ENCODE data around the gene SLC39A3.

SLC39A3 gene, protein sequence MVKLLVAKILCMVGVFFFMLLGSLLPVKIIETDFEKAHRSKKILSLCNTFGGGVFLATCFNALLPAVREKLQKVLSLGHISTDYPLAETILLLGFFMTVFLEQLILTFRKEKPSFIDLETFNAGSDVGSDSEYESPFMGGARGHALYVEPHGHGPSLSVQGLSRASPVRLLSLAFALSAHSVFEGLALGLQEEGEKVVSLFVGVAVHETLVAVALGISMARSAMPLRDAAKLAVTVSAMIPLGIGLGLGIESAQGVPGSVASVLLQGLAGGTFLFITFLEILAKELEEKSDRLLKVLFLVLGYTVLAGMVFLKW

DNA sequence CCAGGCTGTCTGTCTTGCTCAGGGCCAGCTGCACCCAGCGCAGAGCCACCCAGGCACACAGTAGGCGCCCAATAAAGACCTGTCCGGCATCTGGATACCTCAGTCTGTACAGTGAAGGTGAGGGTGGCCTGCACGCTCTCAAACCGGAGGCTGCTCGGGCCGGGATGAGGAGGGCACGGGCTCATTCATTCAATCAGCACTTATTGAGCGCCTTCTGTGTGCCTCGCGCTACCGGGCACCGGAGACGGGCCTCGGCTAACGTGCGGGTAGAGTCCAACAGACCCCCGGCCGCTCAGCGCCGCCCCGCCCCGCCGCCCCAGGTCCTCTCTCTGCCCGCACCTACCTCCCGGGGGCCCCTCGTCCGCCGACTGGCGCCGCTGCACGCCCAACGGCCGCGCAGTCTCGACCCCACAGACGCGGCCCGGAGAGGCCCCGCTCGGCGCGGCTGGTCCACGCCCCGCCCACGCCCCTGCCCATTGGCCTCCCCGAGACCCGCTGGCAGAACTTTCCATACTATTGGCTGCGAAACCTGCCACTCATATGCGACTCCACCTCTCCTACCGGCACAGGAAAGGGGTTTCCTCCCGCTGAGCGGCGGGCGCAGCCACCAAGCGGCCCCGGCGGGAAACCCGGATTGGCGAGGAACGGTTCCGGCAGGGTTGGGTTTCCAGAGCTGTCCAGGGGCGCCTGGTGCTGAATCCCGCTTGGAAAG is at the start of gene SLC39A3:
SLC39A3 (minus strand) TSS at position 416 of the 712 bp plus-strand sequence. CDS start 2,760 bp downstream, outside the sequence.
- peak; percentile 89 for DNase-seq (ENCODE audit: low read depth)

DNA sequence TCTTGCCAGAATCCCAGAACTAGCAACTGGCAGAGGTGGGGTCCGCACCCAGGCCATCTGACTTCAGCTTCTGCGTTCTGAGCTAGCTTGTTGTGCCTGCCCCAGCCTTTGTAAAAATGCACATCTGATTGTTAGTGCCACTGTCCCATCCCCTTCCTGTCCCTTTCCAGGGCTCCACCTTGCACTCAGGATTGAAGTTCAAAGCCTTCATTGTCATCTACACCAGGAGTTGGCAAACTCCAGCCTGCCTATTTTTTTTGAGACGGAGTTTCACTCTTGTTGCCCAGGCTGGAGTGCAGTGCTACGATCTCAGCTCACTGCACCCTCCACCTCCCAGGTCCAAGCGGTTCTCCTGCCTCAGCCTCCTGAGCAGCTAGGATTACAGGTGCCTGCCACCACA is 48.4 kb upstream of the SLC39A3 start:
- DNase-seq (ENCODE audit: low read depth), result no peak

DNA sequence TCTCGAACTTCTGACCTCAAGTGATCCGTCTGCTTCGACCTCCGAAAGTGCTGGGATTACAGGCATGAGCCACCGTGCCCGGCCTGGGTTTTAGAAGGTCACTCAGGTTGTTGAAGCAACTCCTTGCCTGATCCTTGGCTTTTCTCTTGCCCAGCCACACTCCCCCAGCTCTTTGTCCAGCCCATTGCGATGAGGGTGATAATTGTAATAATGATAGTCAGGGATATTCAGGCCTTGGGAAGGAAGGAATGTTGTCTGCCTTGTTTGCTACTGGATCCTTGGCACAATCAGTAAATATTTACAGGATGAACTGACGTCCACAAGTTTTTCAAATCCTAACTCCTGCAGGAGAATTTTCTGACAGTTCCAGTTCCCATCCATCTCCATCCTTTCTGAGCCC is 47.3 kb upstream of the SLC39A3 start:
- no peak for DNase-seq (ENCODE audit: low read depth)

DNA sequence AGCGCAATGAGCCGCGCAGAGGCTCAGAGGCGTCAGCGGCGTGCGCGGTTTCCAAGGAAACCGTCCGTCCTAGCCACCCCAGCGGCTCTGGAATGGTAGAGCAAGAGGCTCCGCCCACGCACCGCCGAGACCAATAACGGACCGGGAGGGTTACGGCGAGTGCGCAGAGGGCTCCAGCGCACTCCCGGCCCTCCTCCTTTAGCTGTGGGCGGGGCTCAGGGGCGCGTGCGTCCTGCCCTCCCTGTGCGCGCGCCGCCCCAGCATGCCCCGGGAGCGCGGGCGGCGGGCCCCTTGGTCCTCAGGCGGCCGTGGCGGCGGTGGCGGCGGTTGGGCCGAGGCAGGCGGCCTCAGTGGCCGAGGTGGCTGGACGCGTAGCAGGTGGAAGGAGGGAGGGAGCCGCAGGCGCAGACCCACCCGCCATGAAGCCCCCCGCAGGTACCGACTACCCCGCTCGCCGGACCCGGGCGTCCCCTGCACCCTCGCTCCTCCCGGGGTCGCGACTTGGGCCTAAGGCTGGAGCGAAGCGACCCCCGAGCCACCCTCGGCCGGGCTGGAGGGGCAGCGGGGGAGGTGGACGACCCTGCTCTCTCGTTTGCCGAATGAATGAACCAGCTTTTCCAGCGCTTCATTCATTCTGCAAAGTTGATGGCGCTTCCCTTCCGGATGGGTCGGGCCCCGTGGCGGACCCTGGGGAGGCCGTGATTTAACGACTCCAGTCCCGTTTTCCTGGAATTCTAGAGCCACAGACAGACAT is 45.6 kb upstream of the SLC39A3 start, which contains the start of gene THOP1:
THOP1 (plus strand) TSS at position 260 of the 754 bp plus-strand sequence; CDS start at position 420, 160 bp downstream.
- peak; percentile 91 for DNase-seq (ENCODE audit: low read depth)

DNA sequence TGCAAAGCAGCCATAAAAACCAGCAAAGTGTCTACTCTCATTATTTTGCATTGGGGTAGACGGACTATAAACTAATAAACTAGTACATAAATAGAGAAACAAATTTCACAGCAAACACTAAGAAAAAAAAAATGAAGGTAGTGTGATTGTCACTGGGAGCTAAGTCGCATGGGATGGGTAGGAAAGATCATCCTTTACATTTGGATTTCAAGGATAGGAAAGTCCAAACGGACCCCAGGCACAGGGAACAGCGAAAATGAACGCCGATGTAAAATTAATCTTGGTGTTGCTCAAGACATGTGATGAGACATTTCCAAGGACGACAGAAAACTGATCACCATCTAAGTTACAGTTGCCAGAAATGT is 43.9 kb upstream of the SLC39A3 start:
- DNase-seq (ENCODE audit: low read depth), result no peak

DNA sequence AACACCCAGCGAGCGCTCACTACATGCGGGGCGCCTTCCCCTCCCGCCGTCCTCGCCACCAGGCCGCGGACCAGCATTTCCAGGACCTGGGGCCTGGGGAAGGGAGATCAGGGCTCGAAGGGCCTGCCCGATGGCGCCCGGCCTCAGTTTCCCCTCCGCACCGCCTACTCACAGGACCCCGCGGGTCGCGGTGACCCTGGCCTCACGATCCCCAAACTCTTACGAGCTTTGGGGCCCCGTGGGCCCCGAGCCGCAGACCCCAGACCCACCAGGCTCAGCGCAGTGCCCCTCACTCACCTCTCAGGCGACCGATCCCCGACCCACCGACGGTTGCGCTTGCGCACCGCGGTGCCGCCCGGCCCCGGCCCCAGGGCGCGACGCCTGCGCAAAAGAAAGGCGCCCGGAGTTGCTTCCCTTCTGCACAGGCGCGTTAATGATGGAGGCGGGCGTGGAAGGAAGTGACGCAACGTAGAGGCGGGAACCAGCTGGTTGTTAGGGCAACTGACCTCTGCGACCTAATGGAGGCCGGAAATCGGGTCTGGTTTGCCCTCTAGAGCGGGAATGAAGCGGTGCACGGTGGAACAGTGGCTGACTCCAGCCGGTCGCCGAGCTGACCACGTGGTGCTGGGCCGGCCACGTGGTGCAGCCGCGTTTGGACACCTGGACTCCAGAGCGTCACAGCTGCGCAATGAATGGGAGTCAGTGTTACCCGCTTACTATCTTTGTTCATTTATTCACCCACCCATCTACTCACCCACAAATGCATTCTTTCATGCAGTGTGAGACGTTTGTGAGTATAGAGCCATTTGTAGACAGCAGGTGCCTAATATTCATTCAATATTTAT is 43.3 kb upstream of the SLC39A3 start, which contains the start of gene SGTA:
SGTA (minus strand) TSS at position 338 of the 845 bp plus-strand sequence. CDS start 14,205 bp downstream, outside the sequence.
- DNase-seq (ENCODE audit: low read depth), result peak; percentile 97

DNA sequence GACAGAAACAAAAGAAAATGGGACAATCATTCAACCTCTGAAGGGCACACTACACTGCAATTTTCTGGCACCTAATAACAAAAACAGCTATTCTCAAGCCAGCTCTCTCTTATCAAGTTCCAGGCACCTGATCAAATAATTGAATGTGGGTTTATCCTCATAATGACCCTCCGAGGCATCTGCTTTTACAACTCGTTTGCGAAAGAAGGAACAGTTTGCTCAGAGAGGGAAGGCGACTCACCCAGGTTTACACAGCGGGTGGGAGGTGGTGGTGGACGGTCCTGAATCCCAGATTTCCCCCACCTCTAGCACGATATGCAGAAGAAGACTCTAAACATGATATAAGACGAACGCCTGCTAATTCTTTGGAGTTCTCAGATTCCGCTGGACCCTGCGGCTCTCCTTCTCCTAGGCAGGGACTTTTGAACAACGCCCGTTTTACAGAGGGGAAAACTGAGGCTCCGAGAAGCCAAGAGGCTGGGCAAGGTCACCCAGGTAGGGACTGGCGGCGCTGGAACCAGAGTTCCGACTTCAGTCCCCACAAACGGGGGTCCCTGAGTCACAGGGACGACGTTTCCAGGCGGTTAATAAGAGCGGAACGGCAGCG is 42.6 kb upstream of the SLC39A3 start:
- no peak for DNase-seq (ENCODE audit: low read depth)

DNA sequence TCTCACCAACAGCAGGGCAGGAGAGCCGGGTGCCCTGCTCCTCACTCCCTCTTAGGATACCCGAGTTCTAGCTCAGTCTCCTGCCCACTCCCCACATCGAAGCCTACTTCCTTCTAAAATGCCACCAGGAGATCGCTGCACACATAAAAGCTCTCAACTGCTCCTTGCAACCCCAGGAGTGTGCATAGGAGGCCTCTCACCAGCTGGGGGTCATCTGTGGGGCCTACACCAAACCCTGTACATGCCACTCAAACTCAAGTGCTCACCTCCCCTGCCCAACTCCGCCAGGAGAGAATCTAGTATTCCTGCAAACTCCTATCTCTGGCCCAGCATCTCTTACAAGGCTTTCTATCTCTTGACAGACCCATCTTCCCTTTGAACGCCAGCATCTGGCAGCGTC is 40.5 kb upstream of the SLC39A3 start:
- no peak for DNase-seq (ENCODE audit: low read depth)

DNA sequence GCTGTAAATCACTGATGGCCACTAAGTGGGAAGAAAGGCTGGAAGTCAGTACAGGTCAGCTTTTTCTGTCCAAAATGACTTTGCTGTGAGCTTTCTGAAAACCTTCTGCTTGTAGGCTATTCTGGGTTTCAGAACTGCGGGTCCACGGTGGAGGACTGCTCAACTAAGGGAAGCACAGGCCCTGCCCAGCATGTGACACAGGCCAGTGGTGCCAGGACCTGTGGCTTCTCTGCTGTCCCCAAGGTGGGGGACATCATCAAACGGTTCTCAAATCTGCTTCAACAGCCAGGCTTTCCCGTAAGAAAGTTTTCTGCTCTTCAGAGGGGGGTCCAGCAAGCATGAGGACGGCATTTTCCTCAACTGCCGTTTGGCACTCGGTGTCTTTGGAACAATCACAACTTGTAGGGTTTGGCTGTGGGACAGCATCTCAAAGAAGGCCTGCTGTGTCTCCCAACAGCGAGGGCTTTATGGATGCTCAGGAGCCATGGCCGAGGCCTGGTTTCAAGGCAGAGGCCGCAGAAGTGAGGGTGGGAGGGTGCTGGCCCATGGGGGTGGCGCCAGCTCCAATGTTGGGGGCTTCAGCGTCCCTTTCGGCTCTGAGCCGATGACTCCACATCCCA is 39.4 kb upstream of the SLC39A3 start:
- DNase-seq (ENCODE audit: low read depth), result no peak

DNA sequence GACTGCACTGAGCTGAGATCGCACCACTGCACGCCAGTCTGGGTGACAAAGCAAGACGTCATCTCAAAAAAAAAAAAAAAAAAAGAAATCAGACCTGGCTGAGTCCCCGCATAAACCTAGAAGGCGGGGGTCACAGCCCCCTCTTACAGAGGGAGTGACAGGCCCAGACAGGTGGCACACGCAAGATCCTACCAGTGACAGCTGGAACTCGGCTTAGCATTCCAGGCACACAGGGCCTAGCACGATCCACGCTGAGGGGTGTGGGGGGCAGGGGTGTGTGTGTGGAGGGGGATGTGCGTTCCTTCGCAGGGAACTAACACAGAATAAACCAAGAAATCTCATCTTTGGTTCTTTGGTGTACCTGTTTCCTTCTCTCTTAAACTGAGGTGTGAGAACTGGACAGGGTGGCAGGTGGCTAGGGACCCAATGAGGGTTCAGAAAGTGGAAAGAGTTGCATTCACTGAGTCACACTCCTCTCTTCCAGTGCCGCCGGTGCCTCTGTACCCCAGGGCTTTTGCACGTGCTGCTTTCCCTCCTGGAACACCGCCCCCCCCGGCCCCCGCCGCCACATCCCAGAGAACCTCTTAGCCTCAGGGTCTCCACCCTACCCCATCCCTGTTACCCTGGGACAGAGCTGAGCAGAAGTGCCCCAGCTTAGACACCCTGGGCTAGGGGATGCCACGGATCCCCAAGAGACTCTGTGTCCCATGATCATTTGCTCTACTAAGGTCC is 38.3 kb upstream of the SLC39A3 start:
- DNase-seq (ENCODE audit: low read depth), result no peak

DNA sequence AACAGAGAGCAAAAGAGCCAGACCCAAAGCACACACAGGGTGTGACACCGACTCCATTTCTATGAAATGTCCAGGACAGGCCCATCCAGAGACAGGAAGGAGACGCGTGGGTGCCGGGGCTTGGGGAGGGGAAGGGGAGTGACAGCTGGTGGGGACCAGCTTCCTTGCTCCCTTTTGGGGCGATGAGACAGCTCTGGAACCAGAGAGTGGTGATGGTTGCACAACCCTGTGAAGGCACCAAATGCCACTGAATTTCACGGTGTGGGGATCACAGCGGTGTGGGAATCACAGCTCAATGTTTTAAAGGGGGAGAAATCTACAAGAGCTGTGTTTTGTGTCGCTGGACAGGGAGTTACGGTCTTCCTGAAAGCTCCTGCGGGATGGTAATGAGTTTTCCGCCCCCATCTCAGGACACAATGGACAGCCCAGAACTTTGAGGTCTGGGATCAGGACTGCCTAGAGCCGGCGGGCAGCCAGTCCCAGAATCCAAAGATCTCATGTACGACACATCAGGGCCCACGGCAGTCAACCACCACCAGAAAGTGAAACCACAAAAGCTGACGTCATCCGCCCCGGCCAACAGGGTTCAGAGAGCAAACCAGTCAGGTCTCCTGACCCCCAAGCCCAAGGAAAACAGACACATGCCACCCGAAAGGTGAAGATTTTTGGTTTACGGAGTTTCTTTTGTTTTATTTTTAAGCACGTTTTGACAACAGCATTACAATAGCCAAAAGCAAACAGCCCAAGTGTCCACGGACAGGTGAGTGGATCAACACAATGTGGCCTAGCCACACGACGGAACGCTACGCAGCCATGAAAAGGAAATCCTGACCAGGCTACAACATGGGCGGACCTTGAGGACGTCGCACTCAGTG is 36.0 kb upstream of the SLC39A3 start:
- DNase-seq (ENCODE audit: low read depth), result no peak

DNA sequence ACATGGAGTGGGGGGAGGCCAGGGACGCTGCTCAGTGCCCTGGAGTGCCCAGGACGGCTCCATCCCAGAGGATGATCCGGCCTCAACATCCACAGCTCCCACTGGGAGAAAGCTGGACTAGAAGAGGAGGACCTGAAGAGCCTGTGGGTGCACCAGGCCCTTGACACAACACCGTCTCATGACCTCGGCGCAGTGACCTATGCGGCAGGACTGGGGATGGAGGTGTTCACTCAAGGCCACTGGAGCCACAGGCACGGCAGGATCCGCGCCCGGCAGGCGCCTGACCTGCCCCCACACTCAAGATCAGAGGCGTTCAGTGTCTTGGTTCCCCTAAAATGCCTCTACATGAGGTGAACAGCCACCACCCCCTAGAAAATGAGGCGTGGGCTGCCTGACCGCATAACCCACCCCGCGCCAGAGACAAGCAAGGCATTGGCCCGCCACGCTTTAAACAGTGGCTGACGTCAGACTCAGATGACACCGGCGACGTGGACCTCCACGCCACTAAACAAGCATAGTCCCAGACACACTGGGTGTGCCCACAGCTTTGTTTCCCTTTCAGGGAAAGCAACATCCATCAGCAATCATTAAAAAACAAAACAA is 35.2 kb upstream of the SLC39A3 start:
- DNase-seq (ENCODE audit: low read depth), result no peak

DNA sequence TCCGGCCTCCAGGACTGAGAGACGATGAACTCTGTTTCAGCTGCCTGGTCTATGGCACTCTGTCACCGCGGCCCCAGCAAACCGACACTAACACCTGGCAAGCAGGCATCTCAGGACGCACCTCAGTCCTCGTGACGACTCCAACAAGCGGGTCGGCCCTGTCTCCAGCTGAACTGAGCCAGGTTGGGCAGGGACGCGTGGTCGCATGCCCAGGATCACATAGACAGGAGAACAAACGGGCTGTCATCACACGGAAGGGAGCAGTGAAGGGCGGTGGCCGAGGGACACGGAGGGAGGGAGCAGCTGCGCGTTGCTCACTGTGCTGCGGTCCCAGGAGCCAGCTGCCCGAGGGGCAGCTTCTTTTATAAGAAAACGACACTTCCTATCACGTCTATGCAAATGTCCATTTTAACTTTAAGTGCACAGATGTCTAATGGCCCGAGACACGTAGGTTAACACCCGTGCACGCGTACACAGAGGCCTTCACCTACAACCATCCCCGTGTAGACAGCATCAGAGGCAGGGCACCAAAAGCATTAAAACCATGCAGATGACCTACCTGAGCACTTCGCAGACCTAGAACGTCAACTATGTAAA is 34.4 kb upstream of the SLC39A3 start:
- DNase-seq (ENCODE audit: low read depth), result no peak

DNA sequence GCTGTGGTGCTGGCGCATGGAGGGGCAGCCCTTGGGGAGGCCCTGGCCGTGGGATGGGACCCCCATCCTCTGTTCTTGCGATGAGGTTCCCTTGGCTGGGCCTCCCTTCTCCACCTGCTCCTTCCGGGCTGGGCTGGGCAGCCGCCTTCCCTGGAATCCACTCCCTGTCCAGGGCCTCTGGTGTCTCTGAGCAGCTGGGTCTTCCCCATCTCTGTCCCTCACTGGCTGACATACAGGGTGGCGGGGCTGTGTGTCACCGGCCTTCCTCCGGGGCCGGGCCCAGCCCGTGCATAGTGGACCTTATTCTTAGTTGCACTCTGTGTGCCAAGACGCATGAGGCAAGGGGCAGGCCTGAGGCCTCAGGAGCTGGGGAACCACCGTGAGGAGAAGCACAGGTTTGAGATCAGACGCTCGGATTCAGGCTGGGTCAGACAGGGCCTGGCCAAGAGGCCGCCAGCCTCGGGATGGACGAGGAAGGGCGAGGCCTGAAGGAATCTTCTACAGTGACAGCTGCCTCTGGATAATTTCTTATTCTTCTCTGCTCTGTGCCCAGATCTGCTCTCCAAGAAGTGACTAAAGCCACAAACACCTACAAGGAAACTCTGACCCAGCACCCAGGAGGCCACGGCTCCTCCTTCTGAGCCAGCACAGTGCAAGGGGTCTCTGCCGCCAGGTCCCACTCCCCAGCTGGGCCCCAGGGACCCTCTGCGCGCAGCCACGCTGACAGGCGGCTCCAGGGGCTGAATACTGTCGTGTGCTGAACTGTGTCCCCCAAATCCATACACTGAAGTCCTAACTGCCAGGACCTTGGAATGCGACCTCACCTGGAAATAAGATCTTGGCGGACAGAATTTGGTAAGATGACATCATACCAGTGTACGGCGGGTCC is 32.2 kb upstream of the SLC39A3 start:
- no peak for DNase-seq (ENCODE audit: low read depth)

DNA sequence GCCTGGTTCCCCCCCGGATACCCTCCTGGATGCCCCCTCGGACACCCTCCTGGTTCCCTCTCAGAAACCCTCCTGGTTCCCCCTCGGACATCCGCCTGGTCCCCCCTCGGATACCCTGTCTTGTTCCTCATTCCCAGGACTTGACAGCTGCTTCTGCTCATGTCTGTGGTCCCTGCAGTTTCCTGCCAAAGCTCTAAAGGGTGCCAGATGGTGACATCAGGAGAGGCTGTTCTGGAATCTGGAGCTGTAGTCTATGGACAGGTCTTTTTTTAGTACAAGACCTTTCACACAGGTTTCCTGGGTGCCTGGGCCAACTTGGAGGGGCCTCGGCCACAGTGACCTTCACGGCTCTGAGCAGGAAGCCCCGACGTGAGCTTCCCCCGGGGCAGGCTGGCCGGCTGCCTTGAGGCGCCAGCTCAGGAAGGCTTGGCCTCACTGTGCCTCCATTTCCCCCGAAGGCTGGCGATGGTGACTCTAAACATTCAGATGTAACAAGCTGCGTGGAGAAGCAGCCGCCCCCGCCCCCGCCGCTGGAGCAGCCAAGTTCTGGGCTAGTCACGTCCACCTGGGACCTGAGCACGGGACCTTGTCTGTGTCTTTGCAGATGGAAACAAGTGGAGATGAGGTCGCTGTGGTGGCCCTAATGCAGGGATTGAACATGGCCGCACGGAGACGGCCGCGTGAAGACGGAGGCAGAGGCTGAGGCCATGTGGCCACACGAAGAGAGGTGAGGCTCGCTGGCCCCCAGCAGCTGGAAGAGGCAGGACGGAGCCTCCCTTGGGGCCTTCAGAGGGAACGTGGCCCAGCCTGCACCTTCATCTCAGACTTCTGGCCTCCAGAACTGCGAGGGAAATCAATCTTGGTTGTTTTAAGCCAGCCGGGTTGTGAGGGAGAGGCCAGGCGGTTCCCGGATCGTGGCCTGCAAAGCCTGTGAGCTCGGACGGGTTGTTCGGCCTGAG is 30.5 kb upstream of the SLC39A3 start:
- no peak for DNase-seq (ENCODE audit: low read depth)

DNA sequence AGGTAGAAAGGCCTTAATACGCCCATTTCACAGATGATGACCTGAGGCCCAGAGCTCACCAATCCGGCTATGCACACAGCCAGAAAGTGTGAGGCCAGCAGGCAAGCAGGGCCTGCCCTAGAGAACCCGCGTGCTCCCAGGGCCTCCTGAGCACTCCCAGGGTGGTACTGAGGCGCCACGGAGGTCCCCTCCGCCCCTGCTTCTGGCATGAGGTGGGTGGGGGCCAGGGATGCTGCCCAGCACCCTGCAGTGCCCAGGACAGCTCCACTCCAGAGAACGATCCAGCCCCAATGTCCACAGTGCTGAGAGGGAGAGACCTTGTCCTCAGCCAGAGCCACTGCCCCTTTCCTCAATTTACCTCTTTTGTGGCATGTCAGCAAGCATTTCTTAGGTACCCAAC is 29.4 kb upstream of the SLC39A3 start:
- DNase-seq (ENCODE audit: low read depth), result no peak

All from non-pigmented ciliary epithelial cell (primary cell).